ENCODE data around the gene APP.

The APP gene

DNA sequence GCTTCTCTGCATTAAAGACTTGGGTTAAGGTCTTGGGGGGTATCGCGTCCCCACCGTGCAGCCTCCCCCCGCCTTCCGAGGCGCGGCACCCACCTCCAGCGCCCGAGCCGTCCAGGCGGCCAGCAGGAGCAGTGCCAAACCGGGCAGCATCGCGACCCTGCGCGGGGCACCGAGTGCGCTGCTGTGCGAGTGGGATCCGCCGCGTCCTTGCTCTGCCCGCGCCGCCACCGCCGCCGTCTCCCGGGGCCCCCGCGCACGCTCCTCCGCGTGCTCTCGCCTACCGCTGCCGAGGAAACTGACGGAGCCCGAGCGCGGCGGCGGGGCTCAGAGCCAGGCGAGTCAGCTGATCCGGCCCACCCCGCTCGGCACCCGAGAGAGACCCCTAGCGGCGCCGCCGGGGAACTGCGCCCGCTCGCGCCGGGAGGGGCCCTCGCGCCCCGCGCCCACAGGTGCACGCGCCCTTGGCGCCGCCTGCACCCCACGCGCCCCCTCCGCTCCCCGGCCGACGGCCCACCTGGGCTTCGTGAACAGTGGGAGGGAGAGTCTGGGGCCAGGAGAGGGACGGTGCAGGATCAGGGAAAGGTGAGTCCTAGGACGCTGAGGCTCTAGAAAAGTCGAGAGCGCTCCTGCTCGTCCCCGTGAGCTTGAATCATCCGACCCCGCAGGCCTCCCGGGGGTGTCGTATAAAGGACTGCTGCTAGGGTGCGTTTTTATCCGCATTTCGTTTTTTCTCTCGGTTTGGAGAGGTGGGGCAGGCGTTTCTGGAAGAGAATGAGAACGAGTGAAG is at the start of gene APP:
Gene APP (minus strand): TSS at position 300 of the 787 bp plus-strand sequence. CDS start 150 bp downstream, at position 150.
- TF ChIP-seq, protein P1, sequence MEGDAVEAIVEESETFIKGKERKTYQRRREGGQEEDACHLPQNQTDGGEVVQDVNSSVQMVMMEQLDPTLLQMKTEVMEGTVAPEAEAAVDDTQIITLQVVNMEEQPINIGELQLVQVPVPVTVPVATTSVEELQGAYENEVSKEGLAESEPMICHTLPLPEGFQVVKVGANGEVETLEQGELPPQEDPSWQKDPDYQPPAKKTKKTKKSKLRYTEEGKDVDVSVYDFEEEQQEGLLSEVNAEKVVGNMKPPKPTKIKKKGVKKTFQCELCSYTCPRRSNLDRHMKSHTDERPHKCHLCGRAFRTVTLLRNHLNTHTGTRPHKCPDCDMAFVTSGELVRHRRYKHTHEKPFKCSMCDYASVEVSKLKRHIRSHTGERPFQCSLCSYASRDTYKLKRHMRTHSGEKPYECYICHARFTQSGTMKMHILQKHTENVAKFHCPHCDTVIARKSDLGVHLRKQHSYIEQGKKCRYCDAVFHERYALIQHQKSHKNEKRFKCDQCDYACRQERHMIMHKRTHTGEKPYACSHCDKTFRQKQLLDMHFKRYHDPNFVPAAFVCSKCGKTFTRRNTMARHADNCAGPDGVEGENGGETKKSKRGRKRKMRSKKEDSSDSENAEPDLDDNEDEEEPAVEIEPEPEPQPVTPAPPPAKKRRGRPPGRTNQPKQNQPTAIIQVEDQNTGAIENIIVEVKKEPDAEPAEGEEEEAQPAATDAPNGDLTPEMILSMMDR (IDR thresholded peaks at IDR 0.05; ENCODE audit: extremely low read depth, missing control alignments) = peak; percentile 87
- peak; percentile 98 for DNase-seq (ENCODE audit: low spot score)

DNA sequence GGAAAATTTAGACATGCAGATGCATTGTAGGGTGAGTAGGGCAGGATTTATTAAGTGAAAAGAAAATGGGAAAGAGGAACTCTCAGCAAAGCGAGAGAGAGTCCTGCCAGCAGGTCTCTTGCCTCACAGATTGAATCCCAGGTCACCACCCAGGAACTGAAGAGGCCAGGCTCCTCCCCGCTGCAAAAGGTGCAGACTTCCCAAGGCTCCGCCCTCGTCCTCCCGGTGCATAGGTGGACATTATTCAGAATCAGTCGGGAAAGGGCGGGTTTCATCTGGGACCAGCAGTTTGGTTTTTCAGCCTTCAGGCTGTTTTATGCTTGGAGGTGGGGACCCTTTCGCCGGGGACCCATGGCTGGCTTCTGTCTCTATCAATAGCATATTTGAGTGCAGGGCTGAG is 41.6 kb upstream of the APP start:
- no peak for DNase-seq (ENCODE audit: low spot score)
- TF ChIP-seq, protein P1 (IDR thresholded peaks at IDR 0.05; ENCODE audit: extremely low read depth, missing control alignments) = no peak

DNA sequence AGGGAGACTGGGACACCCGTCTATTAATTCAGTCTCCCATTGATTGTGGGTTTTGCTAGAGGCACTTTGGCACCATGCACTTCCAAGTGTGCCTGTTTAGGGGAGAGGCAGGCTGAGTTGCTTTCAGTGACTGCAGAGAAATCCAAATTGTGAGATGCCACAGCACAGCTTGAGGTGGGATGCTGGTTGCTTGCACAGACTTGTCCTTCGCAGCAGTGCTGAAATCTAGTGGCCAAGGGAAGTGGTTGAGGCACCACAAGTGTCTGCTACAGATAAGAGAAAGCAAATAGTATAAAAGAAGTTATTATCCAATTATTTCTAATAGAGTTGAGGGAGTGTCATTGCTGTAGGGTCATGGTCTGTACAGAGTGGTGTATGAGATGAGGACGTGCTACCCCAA is 40.0 kb upstream of the APP start:
- DNase-seq (ENCODE audit: low spot score) = no peak
- TF ChIP-seq, protein P1 (IDR thresholded peaks at IDR 0.05; ENCODE audit: extremely low read depth, missing control alignments) = no peak

DNA sequence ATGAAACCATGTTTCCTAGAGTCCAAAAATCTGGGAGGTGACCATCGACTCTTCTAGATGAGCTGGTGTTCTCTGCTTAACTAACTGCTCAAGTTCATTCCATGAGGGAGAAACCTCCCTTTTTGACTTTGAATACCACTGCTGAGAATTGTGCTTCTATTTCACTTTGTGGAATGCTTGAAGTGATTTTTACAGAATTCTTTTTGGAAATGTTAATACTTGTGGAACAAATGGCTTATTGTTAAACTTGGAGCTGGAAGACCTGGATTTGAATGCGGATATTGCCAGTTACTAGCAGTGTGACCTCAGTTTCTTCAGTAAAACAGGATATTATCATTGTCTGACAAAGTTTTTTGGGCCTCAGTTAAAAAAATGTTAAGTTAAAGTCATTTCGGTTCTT is 36.5 kb upstream of the APP start:
- TF ChIP-seq, protein P1 (IDR thresholded peaks at IDR 0.05; ENCODE audit: extremely low read depth, missing control alignments) = no peak
- no peak for DNase-seq (ENCODE audit: low spot score)

DNA sequence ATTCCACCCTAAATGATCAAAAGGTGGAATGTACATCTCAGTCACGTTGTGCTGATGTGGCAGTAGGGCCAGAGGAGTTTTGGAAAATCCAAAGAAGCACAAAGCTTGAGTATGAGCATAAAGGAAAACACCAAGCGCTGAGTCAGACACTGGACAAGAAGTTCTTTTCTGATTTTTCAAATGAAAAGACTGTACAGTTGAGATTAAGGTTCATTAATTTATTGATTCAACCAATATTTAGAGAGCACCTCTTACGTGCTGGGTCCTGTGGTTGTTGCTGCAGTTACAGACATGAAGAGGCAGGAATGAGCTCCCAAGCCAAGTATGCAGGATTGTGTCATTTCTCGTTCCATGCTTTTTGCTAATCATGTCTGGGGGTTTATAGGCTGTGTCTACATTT is 28.9 kb upstream of the APP start:
- TF ChIP-seq, protein P1 (IDR thresholded peaks at IDR 0.05; ENCODE audit: extremely low read depth, missing control alignments) = no peak
- DNase-seq (ENCODE audit: low spot score) = no peak

DNA sequence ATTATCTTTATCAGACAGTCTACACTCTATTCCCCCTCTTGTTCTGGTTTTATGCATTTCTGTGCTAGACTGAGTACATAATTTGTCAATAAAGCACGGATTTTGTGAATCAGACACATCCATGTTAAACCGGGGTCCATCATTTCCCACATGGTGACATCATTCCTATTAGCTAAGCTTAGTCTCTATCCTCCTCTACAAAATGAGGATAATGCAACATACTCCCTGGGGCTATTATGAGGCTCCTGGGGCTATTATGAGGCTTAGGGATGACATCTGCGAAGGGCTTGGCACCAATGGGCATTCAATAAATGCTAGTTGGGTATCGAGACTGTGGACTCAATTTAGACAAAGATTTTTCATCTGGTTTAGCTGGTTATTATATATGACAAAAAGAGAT is 25.1 kb upstream of the APP start:
- DNase-seq (ENCODE audit: low spot score) = no peak
- TF ChIP-seq, protein P1 (IDR thresholded peaks at IDR 0.05; ENCODE audit: extremely low read depth, missing control alignments) = no peak

DNA sequence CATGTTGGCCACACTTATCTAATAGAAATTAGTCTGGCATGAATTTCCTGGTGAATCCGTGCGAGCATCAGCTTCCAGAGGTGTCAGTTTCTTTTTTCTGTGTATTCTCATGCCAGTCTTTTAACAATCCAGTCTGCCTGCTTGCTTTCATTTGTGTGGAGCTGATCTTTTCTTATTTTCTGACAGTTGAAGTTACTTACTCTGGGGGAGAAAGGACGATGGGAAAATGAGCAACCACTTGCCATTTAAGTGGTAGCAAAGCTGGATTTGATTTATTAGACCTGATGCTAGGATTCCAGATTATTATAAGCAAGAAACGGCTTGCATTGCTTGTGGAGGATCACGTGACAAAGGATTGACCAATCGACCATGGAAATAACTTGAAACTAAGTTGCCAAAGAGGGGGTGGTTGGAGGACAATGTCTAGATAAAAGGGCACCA is 24.3 kb upstream of the APP start:
- TF ChIP-seq, protein P1 (IDR thresholded peaks at IDR 0.05; ENCODE audit: extremely low read depth, missing control alignments) = no peak
- DNase-seq (ENCODE audit: low spot score) = no peak
